ENCODE results near the gene POTEB3.
"Not testable (repeated sequence)": the region's sequence is repeated elsewhere in the genome, so short reads cannot be mapped to it uniquely, and the experiment has no call there.

DNA sequence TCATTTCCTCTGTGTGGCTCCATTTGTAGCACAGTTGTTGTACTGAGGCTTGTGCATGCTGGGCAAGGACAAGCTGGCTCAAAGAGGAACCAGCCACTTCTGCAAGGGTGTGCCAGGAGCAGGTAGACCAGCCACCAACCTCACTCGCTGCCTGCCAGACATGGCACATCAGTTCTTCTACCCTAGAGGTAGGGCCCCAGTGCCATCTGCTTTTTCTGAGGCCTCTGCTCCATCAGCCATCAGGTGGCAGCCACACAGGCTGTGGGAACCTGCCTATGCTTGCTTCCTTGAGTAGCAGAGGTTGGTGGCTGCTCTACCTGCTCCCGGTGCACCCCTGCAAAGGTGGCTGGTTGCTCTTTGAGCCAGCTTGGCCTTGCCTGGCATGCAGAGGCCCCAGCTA lies 42.6 kb downstream of the POTEB3 start:
- TF ChIP-seq, protein P1, sequence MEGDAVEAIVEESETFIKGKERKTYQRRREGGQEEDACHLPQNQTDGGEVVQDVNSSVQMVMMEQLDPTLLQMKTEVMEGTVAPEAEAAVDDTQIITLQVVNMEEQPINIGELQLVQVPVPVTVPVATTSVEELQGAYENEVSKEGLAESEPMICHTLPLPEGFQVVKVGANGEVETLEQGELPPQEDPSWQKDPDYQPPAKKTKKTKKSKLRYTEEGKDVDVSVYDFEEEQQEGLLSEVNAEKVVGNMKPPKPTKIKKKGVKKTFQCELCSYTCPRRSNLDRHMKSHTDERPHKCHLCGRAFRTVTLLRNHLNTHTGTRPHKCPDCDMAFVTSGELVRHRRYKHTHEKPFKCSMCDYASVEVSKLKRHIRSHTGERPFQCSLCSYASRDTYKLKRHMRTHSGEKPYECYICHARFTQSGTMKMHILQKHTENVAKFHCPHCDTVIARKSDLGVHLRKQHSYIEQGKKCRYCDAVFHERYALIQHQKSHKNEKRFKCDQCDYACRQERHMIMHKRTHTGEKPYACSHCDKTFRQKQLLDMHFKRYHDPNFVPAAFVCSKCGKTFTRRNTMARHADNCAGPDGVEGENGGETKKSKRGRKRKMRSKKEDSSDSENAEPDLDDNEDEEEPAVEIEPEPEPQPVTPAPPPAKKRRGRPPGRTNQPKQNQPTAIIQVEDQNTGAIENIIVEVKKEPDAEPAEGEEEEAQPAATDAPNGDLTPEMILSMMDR (IDR thresholded peaks at IDR 0.05), result not testable (repeated sequence)
- TF ChIP-seq EP300 (IDR thresholded peaks at IDR 0.05), result not testable (repeated sequence)
